GM19193 (cell line): ENCODE data around the gene TKFC.
A peak's percentile ranks its signal among the peaks of the same experiment; 100 is the strongest.

ENCODE experiments used
- POLR2A ChIP-seq: IDR thresholded peaks from 4 replicates; pipeline ENCODE4 v1.6.1; 2011; ENCODE audit not compliant: insufficient read depth, insufficient read length; ENCODE audit errors: extremely low read depth

Gene TKFC

DNA sequence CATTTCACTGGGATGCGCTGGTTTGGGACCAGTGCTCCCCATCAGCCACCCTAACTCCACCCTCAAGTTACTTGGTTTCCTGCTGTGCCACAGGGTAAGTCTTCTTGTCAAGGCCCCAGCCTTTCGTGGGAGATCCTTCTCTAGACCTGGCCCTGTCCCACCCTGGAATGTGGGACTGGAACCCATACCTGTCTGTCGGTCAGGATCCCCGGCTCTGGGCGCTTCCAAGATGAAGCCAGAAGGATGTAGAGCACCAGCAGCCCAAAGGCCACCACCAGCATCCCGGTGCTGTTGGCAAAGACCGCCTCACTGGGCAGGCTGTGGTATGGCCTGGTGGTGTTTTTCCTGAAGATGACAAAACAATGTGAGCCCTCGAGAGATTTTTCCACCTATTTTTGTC lies 17.8 kb downstream of the TKFC start:
- no peak for TF ChIP-seq POLR2A

DNA sequence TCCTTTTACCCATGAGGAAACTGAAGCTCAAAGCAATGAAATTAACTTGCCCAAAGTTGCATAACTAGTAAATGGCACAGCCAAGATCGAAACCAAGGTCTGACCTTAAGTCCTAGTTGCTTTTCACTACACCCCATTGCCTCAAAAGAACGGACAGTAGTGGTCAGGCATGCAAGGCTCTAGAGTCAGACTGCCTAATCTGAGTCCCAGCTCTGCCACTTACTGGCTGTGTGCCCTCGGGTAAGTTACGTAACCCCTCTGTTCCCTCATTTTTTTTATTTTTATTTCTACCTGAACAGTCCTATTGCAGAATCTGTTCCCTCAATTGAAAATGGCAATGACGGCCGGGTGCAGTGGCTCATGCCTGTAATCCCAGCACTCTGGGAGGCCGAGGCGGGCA lies 19.0 kb downstream of the TKFC start:
- no peak for TF ChIP-seq POLR2A

DNA sequence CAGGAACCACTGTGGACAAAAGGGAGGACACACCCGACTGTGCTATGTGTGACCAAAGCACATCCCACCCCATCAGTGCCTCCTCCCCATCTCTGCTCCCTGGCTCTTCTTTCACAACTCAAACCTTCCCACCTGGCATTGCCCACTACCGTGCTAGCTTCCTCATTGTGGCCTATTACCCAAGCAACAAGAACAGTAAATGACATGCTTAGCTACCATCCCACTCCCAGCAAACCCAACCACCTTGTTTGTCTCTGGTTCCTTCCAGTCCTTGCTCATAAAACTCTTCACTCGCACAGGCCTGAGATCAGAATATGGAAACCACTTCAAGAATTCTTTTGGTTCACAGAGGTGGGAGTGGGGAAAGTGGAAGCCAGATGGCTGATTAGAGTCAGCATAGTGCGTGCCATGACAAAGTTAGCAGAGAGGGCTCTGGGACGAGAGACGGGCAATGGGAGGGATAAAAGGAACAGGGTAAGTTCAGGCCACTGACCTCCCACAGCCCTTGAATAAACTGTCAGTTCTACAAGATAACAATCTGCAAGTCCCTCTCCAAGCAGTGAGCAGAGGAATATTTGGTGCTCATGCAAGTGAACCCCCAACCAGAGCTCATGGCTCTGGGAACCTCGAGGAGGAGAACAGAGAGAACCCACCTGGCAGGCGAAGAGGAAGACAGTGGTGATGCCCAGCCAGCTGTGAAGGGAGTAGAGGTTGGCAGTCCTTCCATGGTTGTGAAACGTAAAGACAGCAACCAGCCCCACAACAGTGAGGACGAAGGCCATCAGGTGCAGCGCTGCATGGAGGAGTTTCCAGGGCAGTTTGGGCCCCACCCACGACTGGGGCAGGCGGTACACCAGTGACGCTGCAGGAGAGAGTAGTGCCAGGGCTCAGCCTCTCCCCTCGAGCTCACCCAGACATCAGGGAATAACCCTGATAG lies 20.4 kb downstream of the TKFC start:
- TF ChIP-seq POLR2A: no peak

DNA sequence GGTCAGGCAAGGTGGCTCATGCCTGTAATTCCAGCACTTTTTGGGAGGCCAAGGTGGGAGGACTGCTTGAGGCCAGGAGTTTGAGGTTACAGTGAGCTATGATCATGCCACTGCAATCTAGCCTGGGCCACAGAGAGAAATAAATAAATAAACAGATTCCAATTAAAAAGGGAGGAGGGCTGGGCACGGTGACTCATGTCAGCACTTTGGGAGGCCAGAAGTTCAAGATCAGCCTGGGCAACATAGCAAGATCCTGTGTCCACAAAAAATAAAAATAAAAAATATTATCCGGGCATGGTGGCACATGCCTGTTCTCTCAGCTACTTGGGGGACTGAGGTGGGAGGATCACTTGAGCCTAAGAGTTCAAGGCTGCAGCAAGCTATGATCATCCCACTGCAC lies 21.2 kb downstream of the TKFC start:
- no peak for TF ChIP-seq POLR2A

DNA sequence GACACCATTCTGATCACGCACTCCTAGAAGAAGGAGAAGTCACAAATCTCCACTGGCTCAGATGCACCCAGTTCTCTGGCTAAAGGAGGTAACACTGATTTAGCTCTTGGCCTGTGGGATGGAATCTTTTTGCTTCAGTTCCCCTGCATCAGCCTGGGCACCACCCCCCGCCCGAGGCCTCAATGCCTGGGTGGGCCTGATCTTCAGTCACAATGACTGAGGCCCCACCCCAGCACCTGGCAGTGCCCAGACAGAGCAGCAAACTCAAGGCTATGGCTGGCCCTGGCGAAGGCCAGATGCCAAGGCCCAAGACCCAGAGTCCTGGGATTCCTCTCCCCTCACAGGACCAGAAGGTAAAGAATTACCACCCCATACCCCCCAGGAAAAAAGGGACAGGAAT lies 23.7 kb downstream of the TKFC start:
- TF ChIP-seq POLR2A: no peak

DNA sequence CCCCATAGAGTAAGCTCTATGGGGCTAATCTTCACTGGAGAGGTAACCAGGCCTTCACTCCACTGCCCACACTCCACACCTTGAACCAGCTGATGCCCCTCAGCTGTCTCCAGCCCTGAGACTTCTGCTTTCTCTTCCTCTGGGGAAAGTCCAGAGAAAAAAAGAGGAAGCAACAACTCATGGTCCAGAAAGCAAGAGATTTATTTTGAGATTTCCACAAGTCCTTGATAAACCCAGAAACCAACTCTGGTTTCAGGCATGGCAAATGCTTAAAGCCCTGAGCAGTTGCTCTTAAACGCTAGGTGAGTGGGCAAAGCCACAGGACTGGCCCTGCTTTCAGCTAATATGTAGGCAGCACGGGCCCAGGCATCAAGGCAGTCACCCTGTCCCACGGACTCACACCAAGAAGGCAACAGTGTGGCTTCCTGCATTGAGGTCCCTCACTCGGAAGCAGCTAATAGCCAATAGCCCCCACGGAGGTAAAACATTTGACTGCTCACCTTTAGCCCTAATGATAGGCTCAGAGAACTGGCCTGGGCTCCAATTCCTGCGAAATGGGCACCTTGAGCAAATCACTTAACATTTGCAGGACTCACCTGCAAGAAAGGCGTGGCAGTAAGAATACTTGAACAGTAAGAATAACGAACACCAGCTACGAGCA lies 24.3 kb downstream of the TKFC start:
- no peak for TF ChIP-seq POLR2A

DNA sequence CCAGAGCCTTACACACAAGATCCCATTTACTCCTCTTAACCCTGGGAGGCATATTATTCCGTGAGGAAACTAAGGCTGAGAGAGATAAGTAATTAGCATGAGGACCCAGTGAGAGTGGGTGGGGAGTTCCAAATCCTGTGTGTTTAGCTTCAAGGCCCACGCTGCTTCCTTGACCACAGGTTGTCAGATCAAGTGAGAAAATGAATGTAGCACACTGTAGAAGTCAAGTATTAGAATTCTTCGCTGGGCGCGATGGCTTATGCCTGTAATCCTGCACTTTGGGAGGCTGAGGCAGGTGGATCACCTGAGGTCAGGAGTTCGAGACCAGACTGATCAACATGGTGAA lies 24.8 kb downstream of the TKFC start:
- TF ChIP-seq POLR2A: no peak

DNA sequence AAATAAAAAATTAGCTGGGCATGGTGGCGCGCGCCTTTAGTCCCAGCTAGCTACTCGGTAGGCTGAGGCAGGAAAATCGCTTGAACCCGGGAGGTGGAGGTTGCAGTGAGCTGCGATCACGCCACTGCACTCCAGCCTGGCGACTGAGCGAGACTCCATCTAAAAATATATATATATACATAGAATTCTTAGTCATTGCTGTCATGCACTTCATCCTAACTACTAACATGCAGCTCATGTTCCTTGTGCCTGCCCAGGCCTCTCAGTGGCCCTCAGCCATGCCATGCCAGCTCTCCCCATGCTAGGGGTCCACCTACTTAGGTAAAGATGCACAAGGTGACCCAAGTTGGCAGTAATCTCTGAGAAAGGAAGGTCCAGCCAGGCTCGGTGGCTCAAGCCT lies 25.5 kb downstream of the TKFC start:
- TF ChIP-seq POLR2A: no peak

DNA sequence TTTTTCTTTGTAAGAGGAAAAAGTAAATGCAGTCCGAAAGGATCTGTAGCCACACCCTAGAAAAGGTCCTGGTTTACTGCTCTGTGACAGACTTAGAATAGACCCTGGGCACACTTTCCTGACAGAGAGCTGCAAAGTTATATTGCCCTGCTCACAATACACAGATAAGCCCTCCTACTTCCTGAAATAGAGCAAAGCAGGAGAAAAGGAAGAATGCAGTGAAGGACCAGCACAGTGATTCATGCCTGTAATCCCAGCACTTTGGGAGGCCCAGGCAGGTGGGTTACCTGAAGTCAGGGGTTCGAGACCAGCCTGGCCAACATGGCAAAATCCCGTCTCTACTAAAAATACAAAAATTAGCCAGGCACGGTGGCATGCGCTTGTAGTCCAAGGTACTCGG lies 26.5 kb downstream of the TKFC start:
- no peak for TF ChIP-seq POLR2A

DNA sequence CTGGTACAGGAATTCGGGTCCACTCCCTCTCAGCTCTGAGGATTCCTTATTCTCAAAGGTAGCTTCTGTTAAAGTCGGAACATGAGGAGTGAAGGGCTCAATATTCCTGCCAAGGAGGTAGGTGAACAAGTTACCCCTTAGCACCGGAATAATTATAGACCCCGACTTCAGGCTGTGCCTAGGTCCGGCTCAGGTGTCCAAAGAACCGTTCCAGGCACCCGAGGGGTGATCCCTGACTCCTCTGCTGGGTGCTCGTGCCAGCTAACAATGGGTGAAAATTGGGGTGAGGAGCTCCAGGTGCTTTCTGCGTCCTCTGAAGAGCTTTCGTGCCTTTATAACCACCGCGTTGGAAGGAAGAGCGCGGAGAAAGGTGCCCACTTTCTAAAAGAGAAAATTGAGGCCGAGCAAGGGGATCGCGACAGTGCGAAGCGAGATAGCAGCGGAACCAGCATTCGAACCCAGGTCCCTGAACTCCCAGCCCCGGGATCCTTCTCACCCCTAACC lies 28.3 kb downstream of the TKFC start:
- TF ChIP-seq POLR2A: no peak

DNA sequence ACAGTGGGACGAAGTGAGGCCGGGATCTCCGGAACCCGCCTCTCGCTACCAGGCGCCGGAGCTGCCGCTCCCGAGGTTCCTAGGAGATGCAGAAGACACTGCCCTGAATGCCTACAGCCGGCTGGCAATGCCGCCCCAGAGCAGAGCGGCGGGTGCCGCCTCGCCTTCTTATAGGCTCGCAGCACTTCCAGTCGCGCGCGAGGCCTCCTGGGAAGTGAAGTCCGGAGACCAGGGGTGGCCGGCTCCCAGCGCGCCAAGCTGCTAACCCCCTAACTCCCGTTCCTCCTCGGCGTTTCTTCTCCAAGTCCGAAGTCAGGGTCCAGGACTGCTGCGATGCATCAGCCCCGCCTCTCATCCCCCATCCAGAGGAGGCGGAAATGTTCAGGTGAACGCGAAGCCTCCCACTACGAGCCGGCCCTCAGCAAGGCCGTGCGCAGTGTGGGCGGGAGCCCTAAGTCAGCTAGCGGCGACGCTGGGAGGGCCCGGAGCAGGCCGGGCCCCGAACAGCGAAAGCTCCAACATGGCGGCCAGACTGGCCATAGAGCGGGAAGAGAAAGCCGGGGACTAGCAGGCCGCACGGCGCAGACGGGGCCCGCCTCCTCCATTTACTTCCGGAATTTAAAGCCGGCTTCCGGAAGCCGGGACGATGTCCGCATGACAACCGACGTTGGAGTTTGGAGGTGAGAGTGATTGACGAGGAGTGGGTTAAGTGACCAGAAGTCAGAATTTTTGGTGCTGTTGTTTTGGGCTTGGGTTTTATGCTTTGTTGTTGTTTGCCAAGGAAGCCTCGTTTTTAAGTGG lies 28.9 kb downstream of the TKFC start, which contains the start of the genes CYB561A3 and TMEM138:
Gene CYB561A3 (minus strand): TSS at position 142 of the 801 bp plus-strand sequence. CDS start 5,169 bp downstream, outside the sequence.
Gene TMEM138 (plus strand): TSS at position 634 of the 801 bp plus-strand sequence. CDS start 2,017 bp downstream, outside the sequence.
- TF ChIP-seq POLR2A: peak; percentile 99

DNA sequence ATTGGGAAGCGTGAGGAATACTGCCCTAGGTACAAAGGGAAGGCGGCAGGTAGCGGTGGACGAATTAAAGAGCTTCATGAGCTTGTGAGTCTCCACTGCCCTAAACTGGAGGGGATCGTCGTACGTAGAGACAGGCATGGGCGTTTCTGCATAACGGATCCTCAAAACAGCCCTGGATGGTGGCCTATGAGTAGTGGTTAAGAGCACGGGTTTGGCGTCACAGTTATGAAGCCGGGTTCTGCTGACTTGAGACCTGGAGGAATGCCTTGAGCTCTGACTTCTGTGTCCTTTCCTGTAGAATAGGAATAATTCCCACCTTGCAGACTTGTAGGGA lies 29.5 kb downstream of the TKFC start:
- TF ChIP-seq POLR2A: no peak

DNA sequence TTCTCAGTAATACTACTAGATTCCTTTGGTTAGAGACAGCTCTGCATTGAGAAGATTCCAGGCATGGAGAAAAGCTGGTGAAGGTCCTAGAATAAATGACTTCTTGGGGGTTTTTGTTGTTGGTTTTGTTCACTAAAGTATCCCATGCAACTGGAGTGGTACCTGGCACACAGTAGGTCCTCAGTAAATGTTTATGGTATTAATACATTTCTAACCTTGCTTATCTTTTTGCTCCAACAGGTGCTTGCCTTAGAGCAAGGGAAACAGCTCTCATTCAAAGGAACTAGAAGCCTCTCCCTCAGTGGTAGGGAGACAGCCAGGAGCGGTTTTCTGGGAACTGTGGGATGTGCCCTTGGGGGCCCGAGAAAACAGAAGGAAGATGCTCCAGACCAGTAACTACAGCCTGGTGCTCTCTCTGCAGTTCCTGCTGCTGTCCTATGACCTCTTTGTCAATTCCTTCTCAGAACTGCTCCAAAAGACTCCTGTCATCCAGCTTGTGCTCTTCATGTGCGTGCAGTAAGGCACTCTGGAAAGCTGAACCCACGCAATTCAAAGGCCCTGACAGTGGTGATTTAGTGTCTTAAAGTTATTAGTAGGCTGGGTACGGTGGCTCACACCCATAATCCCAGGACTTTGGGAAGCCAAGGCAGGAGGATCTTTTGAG lies 31.1 kb downstream of the TKFC start:
- no peak for TF ChIP-seq POLR2A

DNA sequence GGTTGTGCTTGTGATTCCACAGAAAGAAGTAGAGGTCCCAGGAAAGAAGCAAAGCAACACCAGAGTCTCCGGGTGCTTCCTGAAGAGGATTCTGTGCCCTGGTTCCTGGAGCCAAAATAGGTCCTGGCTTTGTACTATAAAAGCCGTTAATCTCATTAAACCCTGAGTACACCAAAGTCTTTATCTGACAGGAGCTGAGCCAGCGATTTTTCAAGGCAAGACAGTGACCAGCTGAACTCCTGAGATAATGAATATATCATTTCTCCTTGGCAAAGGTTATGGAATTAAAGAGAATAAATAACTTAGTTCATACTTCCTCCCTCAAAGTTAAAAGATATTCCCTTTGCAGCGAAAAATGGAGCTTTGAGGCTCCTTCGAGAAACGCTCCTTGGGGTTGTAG lies 34.4 kb downstream of the TKFC start:
- no peak for TF ChIP-seq POLR2A
